OCI-LY1 (cell line): Measurements from ENCODE around the gene BTBD19.
A peak's percentile ranks its signal among the peaks of the same experiment; 100 is the strongest.
"Not testable (repeated sequence)": the region's sequence is repeated elsewhere in the genome, so short reads cannot be mapped to it uniquely, and the experiment has no call there.

Experiments
- H2AFZ ChIP-seq: fragments of 200-600 bp; sonication (generic), shearing (Covaris generic); 2 replicates; pipeline ENCODE4 v1.6.0; 2014; ENCODE audit warnings: antibody characterized with exemption, mild to moderate bottlenecking, low read length
- H3F3A ChIP-seq: fragments of 200-600 bp; sonication (generic), shearing (Covaris generic); 2 replicates; pipeline ENCODE4 v1.6.0; 2014; ENCODE audit warnings: mild to moderate bottlenecking, antibody characterized with exemption, low read length, moderate library complexity; ENCODE audit not compliant: insufficient read depth
- H3K27ac ChIP-seq: fragments of 200-600 bp; sonication (generic); 2 replicates; pipeline ENCODE4 v1.5.1; 2014; ENCODE audit warnings: low read length, mixed run types, mild to moderate bottlenecking, low read depth; ENCODE audit not compliant: poor library complexity, severe bottlenecking
- H3K27me3 ChIP-seq: fragments of 200-600 bp; sonication (generic); 2 replicates; pipeline ENCODE4 v1.6.0; 2014; ENCODE audit warnings: antibody characterized with exemption, mild to moderate bottlenecking, low read length, moderate library complexity; ENCODE audit not compliant: insufficient read depth
- H3K36me3 ChIP-seq: fragments of 200-600 bp; sonication (generic); 2 replicates; pipeline ENCODE4 v1.6.1; 2014; ENCODE audit warnings: mild to moderate bottlenecking, antibody characterized with exemption, low read length, moderate library complexity, mixed read lengths; ENCODE audit not compliant: insufficient read depth
- H3K4me1 ChIP-seq: fragments of 200-600 bp; sonication (generic); 2 replicates; pipeline ENCODE4 v1.5.1; 2014; ENCODE audit warnings: mild to moderate bottlenecking, low read length, moderate library complexity; ENCODE audit not compliant: insufficient read depth, severe bottlenecking
- H3K4me2 ChIP-seq: fragments of 200-600 bp; sonication (generic), shearing (Covaris generic); 2 replicates; pipeline ENCODE4 v1.6.1; 2014; ENCODE audit warnings: low read length
- H3K4me3 ChIP-seq: fragments of 200-600 bp; sonication (generic); 2 replicates; pipeline ENCODE4 v1.5.1; 2014; ENCODE audit warnings: low read length, low read depth, mild to moderate bottlenecking, mixed read lengths; ENCODE audit not compliant: poor library complexity, severe bottlenecking
- H3K79me2 ChIP-seq: fragments of 200-600 bp; shearing (Covaris generic); 2 replicates; pipeline ENCODE4 v1.6.1; 2016; ENCODE audit warnings: mixed run types, low read length, mixed read lengths; ENCODE audit not compliant: insufficient read depth
- H3K9ac ChIP-seq: fragments of 200-600 bp; sonication (generic), shearing (Covaris generic); 2 replicates; pipeline ENCODE4 v1.6.1; 2014; ENCODE audit warnings: mild to moderate bottlenecking, low read length, mixed read lengths
- H3K9me2 ChIP-seq: fragments of 200-600 bp; sonication (generic), shearing (Covaris generic); 2 replicates; pipeline ENCODE4 v1.6.1; 2014; ENCODE audit warnings: low read depth, mild to moderate bottlenecking, low read length, mixed read lengths
- H3K9me3 ChIP-seq: fragments of 200-600 bp; shearing (Covaris generic); 2 replicates; pipeline ENCODE4 v1.6.1; 2014; ENCODE audit warnings: low read length, mixed read lengths
- H4K20me1 ChIP-seq: fragments of 200-600 bp; sonication (generic), shearing (Covaris generic); 2 replicates; pipeline ENCODE4 v1.6.0; 2016; ENCODE audit warnings: mild to moderate bottlenecking, low read length; ENCODE audit not compliant: insufficient read depth
- EZH2 ChIP-seq: fragments of 200-600 bp; sonication (generic), shearing (Covaris generic); IDR thresholded peaks from 2 replicates; pipeline ENCODE4 v1.8.0; 2017; ENCODE audit warnings: borderline replicate concordance, mixed run types, mild to moderate bottlenecking, antibody characterized with exemption, low read length, moderate library complexity, mixed read lengths
- TF ChIP-seq, protein P1 (sequence below): fragments of 200-600 bp; sonication (generic), shearing (Covaris generic); IDR thresholded peaks from 2 replicates; pipeline ENCODE4 v1.5.1; 2017; ENCODE audit warnings: mild to moderate bottlenecking, antibody characterized with exemption, low read length, moderate library complexity, mixed read lengths

The BTBD19 gene

GRCh38 chr1:44811234-44811633 lies 2.9 kb downstream of the BTBD19 start:
- Histone ChIP-seq H3F3A (no peaks in the 10 kb centered on the region), H2AFZ (no peak overlapping the region), H3K27me3 (no peaks in the 10 kb centered on the region), H3K9me2 (no peaks in the 10 kb centered on the region), H3K27ac (no peak overlapping the region), H3K9ac (no peak overlapping the region), H3K36me3 (no peaks in the 10 kb centered on the region), H4K20me1 (no peaks in the 10 kb centered on the region), H3K79me2 (no peaks in the 10 kb centered on the region), H3K4me2 (no peak overlapping the region), H3K4me3 (no peak overlapping the region), H3K9me3 (no peaks in the 10 kb centered on the region), H3K4me1 (peaks cover 55% of the 10 kb centered on the region)
- TF ChIP-seq, protein P1, sequence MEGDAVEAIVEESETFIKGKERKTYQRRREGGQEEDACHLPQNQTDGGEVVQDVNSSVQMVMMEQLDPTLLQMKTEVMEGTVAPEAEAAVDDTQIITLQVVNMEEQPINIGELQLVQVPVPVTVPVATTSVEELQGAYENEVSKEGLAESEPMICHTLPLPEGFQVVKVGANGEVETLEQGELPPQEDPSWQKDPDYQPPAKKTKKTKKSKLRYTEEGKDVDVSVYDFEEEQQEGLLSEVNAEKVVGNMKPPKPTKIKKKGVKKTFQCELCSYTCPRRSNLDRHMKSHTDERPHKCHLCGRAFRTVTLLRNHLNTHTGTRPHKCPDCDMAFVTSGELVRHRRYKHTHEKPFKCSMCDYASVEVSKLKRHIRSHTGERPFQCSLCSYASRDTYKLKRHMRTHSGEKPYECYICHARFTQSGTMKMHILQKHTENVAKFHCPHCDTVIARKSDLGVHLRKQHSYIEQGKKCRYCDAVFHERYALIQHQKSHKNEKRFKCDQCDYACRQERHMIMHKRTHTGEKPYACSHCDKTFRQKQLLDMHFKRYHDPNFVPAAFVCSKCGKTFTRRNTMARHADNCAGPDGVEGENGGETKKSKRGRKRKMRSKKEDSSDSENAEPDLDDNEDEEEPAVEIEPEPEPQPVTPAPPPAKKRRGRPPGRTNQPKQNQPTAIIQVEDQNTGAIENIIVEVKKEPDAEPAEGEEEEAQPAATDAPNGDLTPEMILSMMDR, result no peak
- no peak for TF ChIP-seq EZH2

DNA sequence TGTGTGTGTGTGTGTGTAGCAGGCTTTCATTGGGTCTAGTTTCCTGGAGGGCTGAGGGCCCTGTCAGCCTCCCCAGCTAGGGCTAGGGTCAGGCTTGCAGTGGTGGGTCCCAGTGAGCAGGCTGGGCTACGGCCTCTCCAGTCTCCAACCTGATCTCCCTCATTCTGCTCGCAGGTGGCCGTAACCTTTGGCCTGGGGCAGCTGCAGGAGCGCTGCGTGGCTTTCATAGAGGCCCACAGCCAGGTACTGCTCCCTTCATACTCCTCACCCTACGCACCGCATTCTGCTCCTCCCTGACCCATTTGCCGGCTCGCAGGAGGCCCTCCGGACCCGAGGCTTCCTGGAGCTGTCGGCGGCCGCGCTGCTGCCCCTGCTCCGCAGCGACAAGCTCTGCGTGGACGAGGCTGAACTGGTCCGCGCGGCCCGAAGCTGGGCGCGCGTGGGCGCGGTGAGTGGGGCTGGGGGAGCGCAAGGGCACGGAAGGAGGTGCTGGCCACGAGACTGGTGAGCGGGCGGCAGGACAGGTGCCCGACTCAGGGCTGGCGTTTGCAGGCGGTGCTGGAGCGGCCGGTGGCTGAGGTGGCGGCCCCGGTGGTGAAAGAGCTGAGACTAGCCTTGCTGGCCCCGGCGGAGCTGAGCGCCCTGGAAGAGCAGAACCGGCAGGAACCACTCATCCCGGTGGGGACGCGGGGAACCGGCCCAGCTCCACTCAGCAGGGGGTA lies 4.7 kb downstream of the BTBD19 start:
- H2AFZ ChIP-seq, result 0 out of 2 replicates have a peak overlapping the region, but pooled peaks have one; percentile 39
- H3K36me3 ChIP-seq, result no peaks in the 10 kb centered on the region
- peaks cover 44% of the 10 kb centered on the region for H3K4me1 ChIP-seq
- peak overlapping the region; percentile 68 for H3K4me3 ChIP-seq
- peak overlapping the region; percentile 92 for H3K9ac ChIP-seq
- H3K27ac ChIP-seq, result no peak overlapping the region
- no peaks in the 10 kb centered on the region for H4K20me1 ChIP-seq
- no peaks in the 10 kb centered on the region for H3F3A ChIP-seq
- no peaks in the 10 kb centered on the region for H3K79me2 ChIP-seq
- no peak for TF ChIP-seq EZH2
- TF ChIP-seq, protein P1, result no peak
- no peaks in the 10 kb centered on the region for H3K9me2 ChIP-seq
- no peaks in the 10 kb centered on the region for H3K9me3 ChIP-seq
- H3K27me3 ChIP-seq, result no peaks in the 10 kb centered on the region
- peak overlapping the region; percentile 89 for H3K4me2 ChIP-seq

- peaks cover 35% of the 10 kb centered on the region for H3K4me1 ChIP-seq
Measured at GRCh38 chr1:44815926-44816325, 7.6 kb downstream of the BTBD19 start.

GRCh38 chr1:44817307-44817706 lies 9.0 kb downstream of the BTBD19 start:
- H3K9me2 ChIP-seq, result no peaks in the 10 kb centered on the region
- no peak overlapping the region for H3K9ac ChIP-seq
- no peaks in the 10 kb centered on the region for H3K79me2 ChIP-seq
- no peaks in the 10 kb centered on the region for H3K27me3 ChIP-seq
- H3K36me3 ChIP-seq, result no peaks in the 10 kb centered on the region
- H3K4me3 ChIP-seq, result no peak overlapping the region
- no peak overlapping the region for H3K4me2 ChIP-seq
- no peaks in the 10 kb centered on the region for H3K9me3 ChIP-seq
- H3K4me1 ChIP-seq, result peaks cover 35% of the 10 kb centered on the region
- H4K20me1 ChIP-seq, result no peaks in the 10 kb centered on the region
- TF ChIP-seq EZH2, result no peak
- TF ChIP-seq, protein P1, result no peak
- no peak overlapping the region for H3K27ac ChIP-seq
- no peaks in the 10 kb centered on the region for H3F3A ChIP-seq
- no peak overlapping the region for H2AFZ ChIP-seq

More at GRCh38 chr1:44815926-44816325, 7.6 kb downstream of the BTBD19 start:
- H3K27ac ChIP-seq, H3K9me2 ChIP-seq, H3K4me2 ChIP-seq, H3K36me3 ChIP-seq, H3K9ac ChIP-seq, H3K79me2 ChIP-seq, H4K20me1 ChIP-seq, H3F3A ChIP-seq, H3K9me3 ChIP-seq, H3K27me3 ChIP-seq, H3K4me3 ChIP-seq, H2AFZ ChIP-seq: not testable (repeated sequence)
